PFSK-1 (cell line): Measurements from ENCODE around the gene TBC1D23.

ENCODE experiments used
- POLR2AphosphoS5 ChIP-seq: IDR thresholded peaks from 2 replicates; pipeline ENCODE4 v1.6.1; 2012; ENCODE audit warnings: low read depth, mild to moderate bottlenecking, control low read depth, low read length, moderate library complexity
- SIN3A ChIP-seq: IDR thresholded peaks from 2 replicates; pipeline ENCODE4 v1.6.1; 2012; ENCODE audit warnings: mild to moderate bottlenecking, low read length, moderate library complexity, borderline replicate concordance; ENCODE audit not compliant: insufficient read depth
- TAF1 ChIP-seq: IDR thresholded peaks from 2 replicates; pipeline ENCODE4 v1.6.1; 2012; ENCODE audit warnings: low read length, control low read depth, borderline replicate concordance; ENCODE audit not compliant: insufficient read depth
- TF ChIP-seq, protein P1 (sequence below), 2 experiments: IDR thresholded peaks; 2 replicates each; pipeline versions ENCODE4 v1.6.1 to v1.8.0; 2011 to 2012; ENCODE audit warnings: low read depth in 2 of 2, low read length in 2 of 2, control low read depth in 1 of 2, inconsistent platforms in 1 of 2, mild to moderate bottlenecking in 1 of 2, moderate library complexity in 1 of 2; ENCODE audit not compliant: insufficient read depth in 1 of 2

DNA sequence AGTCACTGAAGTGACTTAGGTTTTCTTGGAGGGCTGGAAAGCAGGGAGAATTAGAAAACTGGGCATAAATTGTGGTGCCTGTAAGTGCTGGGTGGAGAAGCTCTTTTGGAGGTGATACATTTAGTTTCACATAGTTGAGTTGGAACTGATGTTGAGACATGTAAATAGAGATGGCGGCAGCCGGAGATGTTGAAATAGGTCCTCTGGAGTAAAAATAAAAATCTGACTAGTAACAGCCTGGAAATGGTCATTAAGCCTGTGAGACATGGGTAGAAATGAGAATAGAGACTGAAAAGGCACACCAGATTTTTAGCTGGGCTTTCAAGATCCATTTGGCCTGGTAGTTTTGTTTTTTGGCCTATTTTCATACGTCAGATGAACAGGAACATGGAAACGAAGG is 70.9 kb downstream of the TBC1D23 start:
- TF ChIP-seq POLR2AphosphoS5: no peak
- TF ChIP-seq, protein P1, sequence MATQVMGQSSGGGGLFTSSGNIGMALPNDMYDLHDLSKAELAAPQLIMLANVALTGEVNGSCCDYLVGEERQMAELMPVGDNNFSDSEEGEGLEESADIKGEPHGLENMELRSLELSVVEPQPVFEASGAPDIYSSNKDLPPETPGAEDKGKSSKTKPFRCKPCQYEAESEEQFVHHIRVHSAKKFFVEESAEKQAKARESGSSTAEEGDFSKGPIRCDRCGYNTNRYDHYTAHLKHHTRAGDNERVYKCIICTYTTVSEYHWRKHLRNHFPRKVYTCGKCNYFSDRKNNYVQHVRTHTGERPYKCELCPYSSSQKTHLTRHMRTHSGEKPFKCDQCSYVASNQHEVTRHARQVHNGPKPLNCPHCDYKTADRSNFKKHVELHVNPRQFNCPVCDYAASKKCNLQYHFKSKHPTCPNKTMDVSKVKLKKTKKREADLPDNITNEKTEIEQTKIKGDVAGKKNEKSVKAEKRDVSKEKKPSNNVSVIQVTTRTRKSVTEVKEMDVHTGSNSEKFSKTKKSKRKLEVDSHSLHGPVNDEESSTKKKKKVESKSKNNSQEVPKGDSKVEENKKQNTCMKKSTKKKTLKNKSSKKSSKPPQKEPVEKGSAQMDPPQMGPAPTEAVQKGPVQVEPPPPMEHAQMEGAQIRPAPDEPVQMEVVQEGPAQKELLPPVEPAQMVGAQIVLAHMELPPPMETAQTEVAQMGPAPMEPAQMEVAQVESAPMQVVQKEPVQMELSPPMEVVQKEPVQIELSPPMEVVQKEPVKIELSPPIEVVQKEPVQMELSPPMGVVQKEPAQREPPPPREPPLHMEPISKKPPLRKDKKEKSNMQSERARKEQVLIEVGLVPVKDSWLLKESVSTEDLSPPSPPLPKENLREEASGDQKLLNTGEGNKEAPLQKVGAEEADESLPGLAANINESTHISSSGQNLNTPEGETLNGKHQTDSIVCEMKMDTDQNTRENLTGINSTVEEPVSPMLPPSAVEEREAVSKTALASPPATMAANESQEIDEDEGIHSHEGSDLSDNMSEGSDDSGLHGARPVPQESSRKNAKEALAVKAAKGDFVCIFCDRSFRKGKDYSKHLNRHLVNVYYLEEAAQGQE (IDR thresholded peaks at IDR 0.05; ENCODE audit: insufficient read depth in 1 of 2, low read depth in 2 of 2, low read length in 2 of 2): no peak
- no peak for TF ChIP-seq SIN3A
- no peak for TF ChIP-seq TAF1
